GM12872 (cell line): ENCODE data around the gene ACP1.

ENCODE experiments used
- TF ChIP-seq, protein P1 (sequence below): IDR thresholded peaks from 3 replicates; pipeline ENCODE4 v1.5.1; 2011; ENCODE audit warnings: low read depth, mild to moderate bottlenecking, low read length, moderate library complexity; ENCODE audit not compliant: insufficient read depth

The ACP1 gene

DNA sequence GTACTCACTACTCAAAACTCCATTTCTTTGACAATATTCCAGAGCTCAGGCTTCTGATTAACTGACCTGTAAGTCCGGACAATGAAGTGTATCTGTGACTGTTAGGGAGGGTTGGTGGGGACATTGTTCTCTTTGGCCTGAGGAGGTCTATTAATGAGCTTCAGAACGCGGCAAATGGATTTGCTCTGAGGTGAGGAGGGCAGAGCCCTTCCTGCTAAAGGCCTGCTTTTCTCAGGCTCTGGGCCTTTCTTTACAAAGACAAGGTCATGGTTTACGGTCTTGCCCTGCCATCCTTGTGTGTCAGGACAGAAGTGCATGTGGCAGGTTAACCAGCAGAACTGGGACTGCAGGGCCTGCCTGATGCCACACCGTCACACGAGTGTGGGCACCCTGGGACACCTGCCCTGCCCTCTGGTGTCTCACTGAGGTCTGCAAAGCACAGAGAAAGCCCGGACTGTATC, 15.9 kb downstream of the ACP1 start:
- TF ChIP-seq, protein P1, sequence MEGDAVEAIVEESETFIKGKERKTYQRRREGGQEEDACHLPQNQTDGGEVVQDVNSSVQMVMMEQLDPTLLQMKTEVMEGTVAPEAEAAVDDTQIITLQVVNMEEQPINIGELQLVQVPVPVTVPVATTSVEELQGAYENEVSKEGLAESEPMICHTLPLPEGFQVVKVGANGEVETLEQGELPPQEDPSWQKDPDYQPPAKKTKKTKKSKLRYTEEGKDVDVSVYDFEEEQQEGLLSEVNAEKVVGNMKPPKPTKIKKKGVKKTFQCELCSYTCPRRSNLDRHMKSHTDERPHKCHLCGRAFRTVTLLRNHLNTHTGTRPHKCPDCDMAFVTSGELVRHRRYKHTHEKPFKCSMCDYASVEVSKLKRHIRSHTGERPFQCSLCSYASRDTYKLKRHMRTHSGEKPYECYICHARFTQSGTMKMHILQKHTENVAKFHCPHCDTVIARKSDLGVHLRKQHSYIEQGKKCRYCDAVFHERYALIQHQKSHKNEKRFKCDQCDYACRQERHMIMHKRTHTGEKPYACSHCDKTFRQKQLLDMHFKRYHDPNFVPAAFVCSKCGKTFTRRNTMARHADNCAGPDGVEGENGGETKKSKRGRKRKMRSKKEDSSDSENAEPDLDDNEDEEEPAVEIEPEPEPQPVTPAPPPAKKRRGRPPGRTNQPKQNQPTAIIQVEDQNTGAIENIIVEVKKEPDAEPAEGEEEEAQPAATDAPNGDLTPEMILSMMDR = no peak

- TF ChIP-seq, protein P1 = no peak
Measured at GRCh38 chr2:281381-281780, 16.6 kb downstream of the ACP1 start.

DNA sequence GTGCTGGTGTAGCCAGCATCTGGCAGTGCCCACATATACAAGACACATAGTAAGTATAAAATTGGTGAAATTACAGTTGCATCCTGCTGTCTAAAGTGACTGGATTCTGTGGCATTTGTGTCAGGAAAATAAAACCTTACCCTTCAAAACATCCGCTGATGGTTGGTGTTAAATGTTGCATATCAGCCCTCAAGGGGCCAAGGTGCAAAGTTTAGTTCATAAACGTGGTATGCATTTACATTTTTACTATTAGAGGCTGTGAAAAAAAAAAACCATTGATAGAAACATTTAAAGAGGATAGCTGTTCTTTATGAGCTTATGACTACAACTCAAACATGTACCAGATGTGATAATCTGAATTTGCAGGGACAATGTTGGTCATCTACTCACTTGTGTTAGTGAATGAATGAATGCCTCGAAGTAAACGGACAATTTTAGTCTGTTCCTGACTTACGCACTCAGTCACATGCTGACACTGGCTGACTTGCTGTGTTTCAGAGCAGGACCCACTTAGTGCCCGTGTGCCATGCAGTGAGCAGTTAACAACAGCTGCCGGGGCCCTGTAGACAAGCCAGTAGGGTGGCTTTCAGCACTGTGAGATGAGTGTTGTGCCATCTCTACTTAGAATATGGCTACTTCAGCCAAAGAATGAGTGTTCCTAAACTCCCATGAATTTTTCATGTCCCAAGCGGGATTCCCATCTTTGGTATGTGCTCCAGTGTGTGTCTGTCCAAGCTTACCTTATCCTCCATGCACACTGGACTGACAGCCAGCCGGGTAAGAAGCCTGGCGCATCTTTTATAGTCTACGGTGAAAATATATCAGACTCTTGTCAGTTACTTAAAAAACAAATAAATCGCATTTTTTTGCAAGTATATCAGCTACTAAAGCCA, 17.9 kb downstream of the ACP1 start:
- TF ChIP-seq, protein P1 = no peak

DNA sequence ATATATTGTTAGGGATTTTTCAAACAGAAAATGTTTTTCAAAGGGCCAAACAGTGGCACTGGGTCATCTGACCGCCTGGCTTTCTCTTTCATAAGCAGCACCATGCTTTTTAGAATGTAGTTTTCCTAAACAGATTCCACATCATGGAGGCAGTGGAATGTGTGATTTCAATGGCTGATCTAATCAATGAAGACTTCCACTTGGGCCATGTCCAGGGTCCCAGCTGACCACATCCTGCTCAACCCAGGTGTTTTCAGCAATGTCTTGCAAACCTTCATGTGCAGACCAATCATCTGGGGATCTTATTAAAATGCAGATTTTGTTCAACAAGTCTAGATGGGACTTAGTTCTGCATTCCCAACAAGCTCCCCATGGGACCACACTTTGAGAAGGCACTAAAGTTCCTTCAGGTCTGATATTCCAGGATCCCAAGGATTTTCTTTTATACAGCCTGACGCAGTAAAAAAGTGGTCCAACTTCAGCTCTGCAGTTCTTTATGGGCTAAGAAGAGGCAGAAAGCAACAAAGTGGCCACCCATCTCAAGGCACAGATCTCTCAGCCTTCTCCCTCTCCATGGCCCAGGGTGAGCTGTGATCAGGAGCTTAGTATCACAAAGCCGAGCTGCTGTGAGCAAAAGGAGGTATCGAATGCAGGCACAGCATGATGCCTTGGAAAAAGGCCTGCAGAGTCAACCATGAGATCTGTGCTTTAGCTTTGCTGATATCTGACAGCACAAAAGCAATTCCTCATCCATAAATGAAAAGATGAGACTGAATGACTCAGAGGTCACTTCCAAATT, 19.4 kb downstream of the ACP1 start:
- TF ChIP-seq, protein P1 = no peak

- TF ChIP-seq, protein P1 = no peak
Measured at GRCh38 chr2:284896-285492, 20.2 kb downstream of the ACP1 start.

DNA sequence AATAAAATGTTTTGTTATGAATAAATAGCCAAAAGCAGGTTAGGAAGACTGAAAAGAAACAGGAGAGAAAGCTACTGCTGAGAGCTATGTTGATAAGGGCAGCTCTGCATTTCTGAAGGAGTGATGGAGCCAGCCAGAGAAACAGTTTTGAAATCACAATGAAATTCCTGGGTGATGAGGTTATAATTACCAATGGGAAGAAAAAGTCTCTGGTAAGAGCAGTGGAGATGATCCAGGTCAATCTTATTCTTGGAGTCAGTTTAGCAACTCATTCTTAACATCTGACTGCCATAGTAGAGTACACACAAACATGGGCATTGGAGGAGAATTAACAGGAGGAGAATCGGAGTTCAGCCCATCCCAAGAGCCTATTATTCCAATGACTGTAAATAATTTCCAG, 20.8 kb downstream of the ACP1 start:
- TF ChIP-seq, protein P1 = no peak

DNA sequence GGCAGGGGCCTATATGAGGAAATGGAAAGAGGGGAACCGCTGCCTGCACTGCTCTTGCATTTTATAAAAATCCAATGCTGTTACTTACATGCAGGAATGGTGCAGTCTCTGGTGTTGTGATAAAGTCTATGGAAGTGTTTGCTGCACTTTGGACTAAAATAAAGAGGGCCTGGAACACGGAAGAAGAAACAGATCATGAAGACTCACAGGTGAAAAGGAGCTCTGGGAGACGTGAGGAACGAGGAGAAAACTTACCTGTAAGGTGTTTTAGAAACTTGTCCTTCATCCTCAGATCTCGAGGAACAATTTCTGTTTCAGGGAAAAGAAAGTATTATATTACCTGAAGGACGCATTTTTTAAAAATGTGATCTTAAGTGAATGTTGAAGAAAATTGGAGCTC, 21.3 kb downstream of the ACP1 start:
- TF ChIP-seq, protein P1 = no peak
